Adipocyte (in vitro differentiated cells): Measurements from ENCODE around the gene PSIP1.
"Not testable (repeated sequence)": the region's sequence is repeated elsewhere in the genome, so short reads cannot be mapped to it uniquely, and the experiment has no call there.

Experiments used
- DNase-seq: peaks from one replicate; pipeline ENCODE4 v3.0.0-alpha.2; 2015; ENCODE audit warnings: low read depth
- H3K27me3 ChIP-seq: replicated peaks from 2 replicates; pipeline ENCODE4 v1.7.0; 2013; ENCODE audit warnings: mild to moderate bottlenecking, low read length, moderate library complexity; ENCODE audit not compliant: control insufficient read depth, insufficient read depth
- H3K36me3 ChIP-seq: 2 replicates; pipeline ENCODE4 v1.7.0; 2013; ENCODE audit warnings: low read length, mild to moderate bottlenecking, moderate library complexity; ENCODE audit not compliant: control insufficient read depth, insufficient read depth, severe bottlenecking
- H3K4me1 ChIP-seq: 2 replicates; pipeline ENCODE4 v1.7.0; 2013; ENCODE audit warnings: mild to moderate bottlenecking, low read length, moderate library complexity; ENCODE audit not compliant: control insufficient read depth, insufficient read depth
- H3K4me3 ChIP-seq: 2 replicates; pipeline ENCODE4 v1.7.0; 2013; ENCODE audit warnings: mild to moderate bottlenecking, low read length, moderate library complexity
- H3K9ac ChIP-seq: 2 replicates; pipeline ENCODE4 v1.7.0; 2013; ENCODE audit warnings: mild to moderate bottlenecking, low read length, moderate library complexity
- H3K9me3 ChIP-seq: 2 replicates; pipeline ENCODE4 v1.7.0; 2013; ENCODE audit warnings: mild to moderate bottlenecking, low read length, moderate library complexity; ENCODE audit not compliant: control insufficient read depth

PSIP1 gene

GRCh38 chr9:15427702-15428101 is 83.1 kb downstream of the PSIP1 start:
- H3K9me3 ChIP-seq: not testable (repeated sequence)

DNA sequence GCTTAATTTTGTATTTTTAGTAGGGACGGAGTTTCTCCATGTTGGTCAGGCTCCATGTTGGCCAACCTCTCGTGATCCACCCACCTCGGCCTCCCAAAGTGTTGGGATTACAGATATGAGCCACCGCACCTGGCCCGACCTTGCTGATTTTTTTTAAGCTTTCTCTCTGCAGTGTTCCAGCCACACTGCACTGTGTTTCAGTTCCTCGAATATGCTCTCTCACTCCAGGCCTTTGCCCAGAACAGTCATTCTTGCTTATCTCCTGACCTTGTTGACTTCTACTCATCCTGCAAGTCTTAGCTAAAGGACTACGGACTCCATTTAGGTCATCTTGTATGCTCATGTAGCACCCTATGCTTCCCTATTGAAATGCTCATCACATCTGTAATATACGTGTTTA is 84.8 kb downstream of the PSIP1 start:
- H3K9ac ChIP-seq: no peak overlapping the region
- no peaks in the 10 kb centered on the region for H3K9me3 ChIP-seq
- DNase-seq: no peak
- peaks cover 26% of the 10 kb centered on the region for H3K36me3 ChIP-seq
- H3K27me3 ChIP-seq: no peaks in the 10 kb centered on the region
- peaks cover 16% of the 10 kb centered on the region for H3K4me1 ChIP-seq
- no peak overlapping the region for H3K4me3 ChIP-seq

More at GRCh38 chr9:15427702-15428101, 83.1 kb downstream of the PSIP1 start:
- not testable (repeated sequence) for H3K4me3 ChIP-seq, H3K27me3 ChIP-seq, H3K9ac ChIP-seq, DNase-seq
- H3K4me1 ChIP-seq: peaks cover 11% of the 10 kb centered on the region
- H3K36me3 ChIP-seq: peaks cover 30% of the 10 kb centered on the region

DNA sequence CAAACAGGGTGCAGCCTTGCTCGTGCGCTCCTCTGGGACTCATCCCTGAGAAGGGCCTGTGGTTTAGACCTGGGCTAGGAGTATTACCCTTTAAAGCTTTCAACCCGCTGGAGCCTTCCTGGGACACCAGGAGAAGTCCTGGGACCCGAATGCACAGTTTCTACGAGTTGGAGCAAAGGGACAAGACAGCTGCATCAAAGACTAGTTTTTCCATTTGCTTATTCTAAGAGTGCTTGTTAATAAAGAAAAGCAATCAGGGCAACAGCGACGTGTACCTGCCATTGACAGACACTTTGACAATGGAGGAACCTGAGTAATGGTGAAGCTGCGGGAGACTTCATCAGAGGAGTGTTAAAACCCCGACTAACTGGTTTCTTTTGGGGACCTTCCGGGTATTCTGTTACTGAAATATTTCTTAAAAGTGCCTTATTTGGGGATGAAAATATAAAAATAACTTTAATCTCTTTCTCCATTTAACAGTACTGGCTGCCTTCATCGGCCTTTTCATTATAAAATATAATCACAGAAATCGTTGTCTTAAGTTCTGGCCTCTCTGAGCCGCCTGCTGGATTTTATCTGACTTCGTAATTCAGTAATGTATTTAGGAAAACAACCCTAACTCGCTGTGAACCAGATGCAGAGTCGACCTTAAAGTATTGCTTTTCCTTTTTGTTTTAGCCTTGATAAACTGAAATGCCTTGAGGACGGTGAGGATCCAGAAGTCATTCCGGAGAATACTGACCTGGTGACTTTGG is 87.4 kb downstream of the PSIP1 start:
- Histone ChIP-seq H3K9ac (peak overlapping the region; percentile 95), H3K9me3 (no peaks in the 10 kb centered on the region), H3K36me3 (peaks cover 22% of the 10 kb centered on the region), H3K27me3 (no peaks in the 10 kb centered on the region), H3K4me3 (peak overlapping the region; percentile 87), H3K4me1 (peaks cover 16% of the 10 kb centered on the region)
- DNase-seq: peak; percentile 76

DNA sequence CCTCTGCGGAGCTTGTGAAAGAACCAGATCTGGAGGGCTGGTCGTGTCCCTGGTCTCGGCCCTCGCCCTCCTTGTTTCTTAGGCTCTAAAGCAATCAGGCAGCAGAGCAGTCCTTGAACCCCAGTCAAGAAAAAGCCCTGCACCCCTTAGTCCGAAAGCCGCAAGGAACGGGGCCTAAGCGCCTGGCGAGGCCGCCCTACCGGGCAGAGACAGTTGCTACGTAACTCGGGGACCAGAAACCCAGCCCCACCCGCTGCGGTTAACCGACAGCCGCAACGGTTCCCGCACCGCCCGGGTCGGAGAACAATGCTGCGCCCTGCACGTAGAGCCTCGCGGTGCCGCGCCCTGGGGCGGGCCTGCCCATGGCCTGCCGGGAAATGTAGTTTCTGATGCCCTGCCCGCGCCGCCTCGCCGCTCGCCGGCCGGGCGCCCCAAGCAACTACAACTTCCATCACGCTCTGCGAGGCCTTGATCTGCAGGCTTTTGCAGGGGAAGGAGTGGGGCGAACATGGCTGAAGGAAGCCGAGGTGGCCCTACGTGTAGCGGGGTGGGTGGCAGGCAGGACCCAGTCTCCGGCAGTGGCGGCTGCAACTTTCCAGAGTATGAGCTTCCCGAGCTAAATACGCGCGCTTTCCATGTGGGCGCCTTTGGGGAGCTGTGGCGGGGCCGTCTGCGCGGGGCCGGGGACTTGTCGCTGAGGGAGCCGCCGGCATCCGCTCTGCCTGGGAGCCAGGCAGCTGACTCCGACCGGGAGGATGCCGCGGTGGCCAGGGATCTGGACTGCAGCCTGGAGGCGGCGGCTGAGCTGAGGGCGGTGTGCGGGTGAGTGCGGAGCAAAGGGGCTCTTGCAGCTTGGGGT is 88.2 kb downstream of the PSIP1 start, which contains the start of gene SNAPC3:
TSS of gene SNAPC3 (plus strand) at position 505 of the 859 bp plus-strand sequence. CDS start at position 509, 4 bp downstream.
- Histone ChIP-seq H3K4me1 (peaks cover 16% of the 10 kb centered on the region), H3K36me3 (peaks cover 22% of the 10 kb centered on the region), H3K4me3 (peak within 1 kb of the TSS; percentile 87), H3K9me3 (no peaks in the 10 kb centered on the region), H3K27me3 (no peaks in the 10 kb centered on the region), H3K9ac (peak within 1 kb of the TSS; percentile 95)
- DNase-seq: peak; percentile 98

DNA sequence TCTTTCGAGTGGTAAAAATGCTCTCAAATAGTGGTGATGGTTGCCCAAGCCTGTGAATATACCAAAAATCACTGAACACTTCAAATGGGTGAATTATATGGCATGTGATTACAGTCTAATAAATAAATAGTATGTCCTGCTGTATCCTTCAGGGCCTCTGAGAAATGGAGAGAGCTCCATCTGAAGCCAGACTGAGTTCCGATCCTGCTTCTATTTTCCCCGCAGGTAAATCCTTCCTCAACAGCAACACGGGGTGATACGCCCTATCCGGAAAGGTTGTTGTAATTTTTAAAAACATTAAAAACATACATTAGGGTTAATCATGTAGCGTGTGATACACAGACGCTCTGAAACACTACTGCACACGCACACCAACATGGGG is 88.8 kb downstream of the PSIP1 start:
- H3K9ac ChIP-seq: peak overlapping the region; percentile 95
- H3K4me3 ChIP-seq: peak overlapping the region; percentile 87
- H3K36me3 ChIP-seq: peaks cover 22% of the 10 kb centered on the region
- peaks cover 16% of the 10 kb centered on the region for H3K4me1 ChIP-seq
- no peaks in the 10 kb centered on the region for H3K27me3 ChIP-seq
- DNase-seq: no peak
- no peaks in the 10 kb centered on the region for H3K9me3 ChIP-seq

DNA sequence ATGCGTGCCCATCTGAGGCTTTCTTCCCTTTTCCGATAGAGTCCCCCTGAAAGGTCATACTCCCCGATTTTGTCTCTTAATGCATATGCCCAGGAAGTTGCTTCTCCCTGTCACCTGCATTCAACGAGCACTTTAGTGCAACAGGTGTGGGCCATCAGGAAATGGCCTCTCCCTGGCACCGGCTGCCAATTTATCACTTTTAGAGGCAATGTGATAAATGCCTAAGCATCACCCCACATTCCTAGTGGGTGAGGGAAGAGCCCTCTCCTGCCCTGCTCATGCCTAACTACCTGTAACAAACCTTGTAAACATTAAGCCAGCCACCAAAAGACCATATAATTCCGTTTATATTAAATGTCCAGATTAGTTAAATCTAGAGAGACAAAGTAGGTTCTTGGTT is 89.2 kb downstream of the PSIP1 start:
- no peaks in the 10 kb centered on the region for H3K27me3 ChIP-seq
- H3K4me1 ChIP-seq: peaks cover 16% of the 10 kb centered on the region
- DNase-seq: no peak
- H3K4me3 ChIP-seq: no peak overlapping the region
- peaks cover 21% of the 10 kb centered on the region for H3K36me3 ChIP-seq
- H3K9me3 ChIP-seq: no peaks in the 10 kb centered on the region
- peak overlapping the region; percentile 95 for H3K9ac ChIP-seq

DNA sequence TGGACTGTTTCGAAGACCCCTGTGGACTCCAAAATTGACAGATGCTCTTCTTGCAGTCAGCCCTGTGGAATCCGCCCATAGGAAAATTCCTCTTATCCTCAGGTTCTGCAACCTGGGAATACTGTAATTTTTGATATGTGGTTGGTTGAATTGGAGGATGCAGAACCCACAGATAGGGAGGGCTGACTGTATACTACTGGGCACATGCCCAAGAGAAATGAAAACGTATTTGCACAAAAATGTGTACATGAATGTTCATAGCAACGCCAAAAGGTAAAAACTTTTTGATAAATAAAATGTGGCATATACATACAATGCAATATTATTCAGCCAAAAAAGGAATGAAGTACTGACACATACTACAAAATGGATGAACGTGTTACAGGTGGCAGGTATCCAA is 90.0 kb downstream of the PSIP1 start:
- H3K4me3 ChIP-seq: no peak overlapping the region
- H3K4me1 ChIP-seq: peaks cover 16% of the 10 kb centered on the region

GRCh38 chr9:15417626-15418025 is 93.1 kb downstream of the PSIP1 start:
- Histone ChIP-seq H3K27me3 (no peaks in the 10 kb centered on the region), H3K9me3 (no peaks in the 10 kb centered on the region), H3K4me3 (no peak overlapping the region), H3K9ac (no peak overlapping the region), H3K36me3 (no peaks in the 10 kb centered on the region), H3K4me1 (peaks cover 5% of the 10 kb centered on the region)
- DNase-seq: no peak

More for the DNA sequence above, 90.0 kb downstream of the PSIP1 start:
- DNase-seq: no peak
- Histone ChIP-seq H3K9me3 (no peaks in the 10 kb centered on the region), H3K36me3 (peaks cover 13% of the 10 kb centered on the region), H3K9ac (no peak overlapping the region), H3K27me3 (no peaks in the 10 kb centered on the region)

GRCh38 chr9:15416880-15417279 is 93.9 kb downstream of the PSIP1 start:
- peak; percentile 68 for DNase-seq
- no peaks in the 10 kb centered on the region for H3K9me3 ChIP-seq
- H3K4me3 ChIP-seq: no peak overlapping the region
- peaks cover 2% of the 10 kb centered on the region for H3K4me1 ChIP-seq
- no peaks in the 10 kb centered on the region for H3K36me3 ChIP-seq
- H3K9ac ChIP-seq: no peak overlapping the region
- no peaks in the 10 kb centered on the region for H3K27me3 ChIP-seq
